Stimulated activated CD4-positive, alpha-beta T cell treated with anti-CD3 and anti-CD28 coated beads, Interleukin-15, amount 100 ng/mL, for 1 hour (primary cell): ENCODE measurements around the gene SH3RF2.
"Not testable (repeated sequence)": the region's sequence is repeated elsewhere in the genome, so short reads cannot be mapped to it uniquely, and the experiment has no call there.

Experiments
- DNase-seq, 2 donors: peaks; one replicate each; pipeline ENCODE4 v3.0.0-alpha.2; 2020; ENCODE audit warnings: low read depth in 1 of 2, low spot score in 1 of 2

SH3RF2 gene

GRCh38 chr5:145978708-145979107 lies 42.3 kb downstream of the SH3RF2 start:
- DNase-seq: no peak

- no peak for DNase-seq
Measured at GRCh38 chr5:145979270-145980223, 43.2 kb downstream of the SH3RF2 start.

GRCh38 chr5:145980259-145980658 lies 43.9 kb downstream of the SH3RF2 start:
- DNase-seq: no peak

GRCh38 chr5:145980718-145981117 lies 44.3 kb downstream of the SH3RF2 start:
- DNase-seq: no peak

- no peak for DNase-seq
Measured at GRCh38 chr5:145981589-145982571, 45.5 kb downstream of the SH3RF2 start.

GRCh38 chr5:145982572-145983318 lies 46.4 kb downstream of the SH3RF2 start:
- no peak for DNase-seq

GRCh38 chr5:145983446-145983845 lies 47.1 kb downstream of the SH3RF2 start:
- no peak for DNase-seq

GRCh38 chr5:145984072-145984471 lies 47.7 kb downstream of the SH3RF2 start:
- no peak for DNase-seq

- DNase-seq: no peak
Measured at GRCh38 chr5:145987856-145988255, 51.5 kb downstream of the SH3RF2 start.

GRCh38 chr5:145988993-145989392 lies 52.6 kb downstream of the SH3RF2 start:
- DNase-seq: no peak

- no peak for DNase-seq
Measured at GRCh38 chr5:145989428-145989827, 53.0 kb downstream of the SH3RF2 start.

GRCh38 chr5:145990170-145990569 lies 53.8 kb downstream of the SH3RF2 start:
- no peak for DNase-seq

- no peak for DNase-seq
Measured at GRCh38 chr5:145991044-145991575, 54.7 kb downstream of the SH3RF2 start.

- not testable (repeated sequence) for DNase-seq
Measured at GRCh38 chr5:145993538-145993937, 57.2 kb downstream of the SH3RF2 start.

- no peak for DNase-seq
Measured at GRCh38 chr5:145996135-145996534, 59.8 kb downstream of the SH3RF2 start.

- no peak for DNase-seq
Measured at GRCh38 chr5:145999208-145999607, 62.8 kb downstream of the SH3RF2 start.

- DNase-seq: no peak
Measured at GRCh38 chr5:146000072-146000471, 63.7 kb downstream of the SH3RF2 start.

GRCh38 chr5:146001544-146002190 lies 65.3 kb downstream of the SH3RF2 start:
- no peak for DNase-seq

GRCh38 chr5:146002491-146002890 lies 66.1 kb downstream of the SH3RF2 start:
- no peak for DNase-seq

- no peak for DNase-seq
Measured at GRCh38 chr5:146003852-146004251, 67.5 kb downstream of the SH3RF2 start.
